Right forelimb (tissue), 1 donor: ENCODE results near the gene GOLGA8K.
"Not testable (repeated sequence)": the region's sequence is repeated elsewhere in the genome, so short reads cannot be mapped to it uniquely, and the experiment has no call there.

Source experiments
- DNase-seq: peaks from one replicate; pipeline ENCODE4 v3.0.0-alpha.2; 2018

Gene GOLGA8K

GRCh38 chr15:32403192-32403591 is at the start of gene GOLGA8K:
Gene GOLGA8K (minus strand): TSS chr15:32403292. CDS start chr15:32403194, 98 bp downstream.
- not testable (repeated sequence) for DNase-seq

- DNase-seq: not testable (repeated sequence)
Measured at GRCh38 chr15:32440445-32440977, 37.4 kb upstream of the GOLGA8K start.

GRCh38 chr15:32434102-32434963 is 31.2 kb upstream of the GOLGA8K start:
- DNase-seq: not testable (repeated sequence)

GRCh38 chr15:32427635-32428034 is 24.5 kb upstream of the GOLGA8K start:
- not testable (repeated sequence) for DNase-seq

- DNase-seq: peak; percentile 49
Measured at GRCh38 chr15:32426511-32426910, 23.4 kb upstream of the GOLGA8K start.

- DNase-seq: not testable (repeated sequence)
Measured at GRCh38 chr15:32407903-32408302, 4.8 kb upstream of the GOLGA8K start.

- DNase-seq: not testable (repeated sequence)
Measured at GRCh38 chr15:32396522-32396921, 6.6 kb downstream of the GOLGA8K start.

- not testable (repeated sequence) for DNase-seq
Measured at GRCh38 chr15:32394745-32395144, 8.3 kb downstream of the GOLGA8K start.

- not testable (repeated sequence) for DNase-seq
Measured at GRCh38 chr15:32388050-32388648, 14.9 kb downstream of the GOLGA8K start.

GRCh38 chr15:32385823-32386495 is 17.1 kb downstream of the GOLGA8K start:
- not testable (repeated sequence) for DNase-seq

GRCh38 chr15:32374185-32374584 is 28.9 kb downstream of the GOLGA8K start:
- DNase-seq: not testable (repeated sequence)

GRCh38 chr15:32373707-32374106 is 29.4 kb downstream of the GOLGA8K start:
- not testable (repeated sequence) for DNase-seq

- DNase-seq: not testable (repeated sequence)
Measured at GRCh38 chr15:32372075-32372474, 31.0 kb downstream of the GOLGA8K start.

GRCh38 chr15:32370526-32370925 is 32.6 kb downstream of the GOLGA8K start:
- not testable (repeated sequence) for DNase-seq

- DNase-seq: not testable (repeated sequence)
Measured at GRCh38 chr15:32370064-32370463, 33.0 kb downstream of the GOLGA8K start.

- DNase-seq: not testable (repeated sequence)
Measured at GRCh38 chr15:32366492-32366891, 36.6 kb downstream of the GOLGA8K start.

- not testable (repeated sequence) for DNase-seq
Measured at GRCh38 chr15:32365955-32366354, 37.1 kb downstream of the GOLGA8K start.

- DNase-seq: not testable (repeated sequence)
Measured at GRCh38 chr15:32364944-32365343, 38.1 kb downstream of the GOLGA8K start.

- not testable (repeated sequence) for DNase-seq
Measured at GRCh38 chr15:32363449-32363848, 39.6 kb downstream of the GOLGA8K start.

GRCh38 chr15:32361662-32362061 is 41.4 kb downstream of the GOLGA8K start:
- DNase-seq: not testable (repeated sequence)

- peak; percentile 4 for DNase-seq
Measured at GRCh38 chr15:32358462-32358861, 44.6 kb downstream of the GOLGA8K start.

- not testable (repeated sequence) for DNase-seq
Measured at GRCh38 chr15:32356909-32357308, 46.2 kb downstream of the GOLGA8K start.

- DNase-seq: not testable (repeated sequence)
Measured at GRCh38 chr15:32352748-32353147, 50.3 kb downstream of the GOLGA8K start.
